Hematopoietic multipotent progenitor cell treated with erythropoietin and hydrocortisone succinate and interleukin-3 and kit ligand, for 15 days (in vitro differentiated cells): Measurements from ENCODE around the gene CLOCK.

Experiments used
- DNase-seq: peaks from one replicate; pipeline ENCODE4 v3.0.0-alpha.2; 2015; ENCODE audit warnings: low spot score

Gene CLOCK

GRCh38 chr4:55543858-55544257, 2.9 kb downstream of the CLOCK start:
- DNase-seq, result no peak

GRCh38 chr4:55540271-55540670, 6.4 kb downstream of the CLOCK start:
- no peak for DNase-seq

GRCh38 chr4:55539658-55540057, 7.1 kb downstream of the CLOCK start:
- no peak for DNase-seq

- no peak for DNase-seq
Measured at GRCh38 chr4:55538531-55538930, 8.2 kb downstream of the CLOCK start.

- no peak for DNase-seq
Measured at GRCh38 chr4:55534306-55534705, 12.4 kb downstream of the CLOCK start.

- DNase-seq, result no peak
Measured at GRCh38 chr4:55530691-55531090, 16.0 kb downstream of the CLOCK start.

GRCh38 chr4:55530167-55530566, 16.5 kb downstream of the CLOCK start:
- no peak for DNase-seq

GRCh38 chr4:55528491-55528890, 18.2 kb downstream of the CLOCK start:
- no peak for DNase-seq

- no peak for DNase-seq
Measured at GRCh38 chr4:55524844-55525571, 21.7 kb downstream of the CLOCK start.

GRCh38 chr4:55518442-55518841, 28.3 kb downstream of the CLOCK start:
- no peak for DNase-seq

GRCh38 chr4:55517526-55518229, 29.0 kb downstream of the CLOCK start:
- DNase-seq, result no peak

GRCh38 chr4:55512922-55513571, 33.7 kb downstream of the CLOCK start:
- no peak for DNase-seq

GRCh38 chr4:55512077-55512476, 34.6 kb downstream of the CLOCK start:
- DNase-seq, result no peak

GRCh38 chr4:55510685-55511084, 36.0 kb downstream of the CLOCK start:
- DNase-seq, result no peak

- DNase-seq, result no peak
Measured at GRCh38 chr4:55509266-55509665, 37.4 kb downstream of the CLOCK start.

- no peak for DNase-seq
Measured at GRCh38 chr4:55507612-55508011, 39.1 kb downstream of the CLOCK start.

GRCh38 chr4:55503169-55503568, 43.5 kb downstream of the CLOCK start:
- no peak for DNase-seq

GRCh38 chr4:55500072-55500471, 46.6 kb downstream of the CLOCK start:
- no peak for DNase-seq

- no peak for DNase-seq
Measured at GRCh38 chr4:55499495-55499894, 47.2 kb downstream of the CLOCK start.

GRCh38 chr4:55498051-55498450, 48.7 kb downstream of the CLOCK start:
- DNase-seq, result no peak

- DNase-seq, result no peak
Measured at GRCh38 chr4:55491486-55491885, 55.2 kb downstream of the CLOCK start.

- DNase-seq, result no peak
Measured at GRCh38 chr4:55488716-55489115, 58.0 kb downstream of the CLOCK start.

- no peak for DNase-seq
Measured at GRCh38 chr4:55485821-55486220, 60.9 kb downstream of the CLOCK start.
